GM12878 (cell line): ENCODE measurements around the gene METTL18. TPM values are rescaled to one million over a fixed set of nuclear protein-coding genes. Genes with fewer than 3 reads are reported as not detected.

Experiments
- ATAC-seq: fragments of 200-7000 bp; cut with Tn5 transposase; 3 replicates; pipeline ENCODE4 v1.9.1; 2020; ENCODE audit warnings: mild to moderate bottlenecking, moderate library complexity
- BruUV-seq: library from RNA; stranded (reverse); fragments of 400-500 nt; replicated peaks from 2 replicates; lab custom pipeline; 2021; lab: Mats Ljungman, UMichigan
- CTCF ChIA-PET: fragments of 300-600 bp; sonication (Branson Sonifier 250); formaldehyde crosslinking; extraction: SDS; loops from one replicate; lab custom pipeline; 2021; ENCODE audit warnings: inconsistent platforms; lab: Yijun Ruan, JAX
- POLR2A ChIA-PET: fragments of 350-600 bp; formaldehyde crosslinking; extraction: SDS; loops from one replicate; lab custom pipeline; 2021; ENCODE audit warnings: inconsistent platforms; lab: Charles Lee
- RAD21 ChIA-PET: fragments of 300-600 bp; sonication (Branson Sonifier 250); formaldehyde crosslinking; loops from one replicate; lab custom pipeline; 2023; ENCODE audit warnings: antibody characterized with exemption; ENCODE audit not compliant: unreplicated experiment; lab: Charles Lee
- SMC1A ChIA-PET: fragments of 300-600 bp; sonication (Branson Sonifier 250); formaldehyde crosslinking; loops from one replicate; lab custom pipeline; 2023; ENCODE audit not compliant: unreplicated experiment, uncharacterized antibody; lab: Charles Lee
- DNase-seq: peaks from one replicate; pipeline ENCODE4 v3.0.0-alpha.2; 2011; ENCODE audit warnings: low read depth, low spot score
- FAIRE-seq: peaks from 3 replicates; lab custom pipeline; 2011; peaks lifted over from hg19 to GRCh38; lab: Jason Lieb, UNC
- H2AFZ ChIP-seq: 2 replicates; pipeline ENCODE4 v1.6.0; 2011; ENCODE audit warnings: low read depth, low read length, control low read depth; ENCODE audit not compliant: control insufficient read depth
- H3K27ac ChIP-seq: 2 replicates; pipeline ENCODE4 v1.5.1; 2011; ENCODE audit warnings: control low read depth; ENCODE audit not compliant: control insufficient read depth, insufficient read depth
- H3K27me3 ChIP-seq, 2 experiments: replicated peaks in 1 of 2; 2 replicates each; pipeline versions ENCODE4 v1.6.0 to v1.6.1; 2011; ENCODE audit warnings: low read length in 1 of 2; ENCODE audit not compliant: control insufficient read depth in 2 of 2, insufficient read depth in 2 of 2
- H3K36me3 ChIP-seq, 2 experiments: 2 replicates each; pipeline ENCODE4 v1.5.1; 2011; ENCODE audit warnings: low read length in 1 of 2; ENCODE audit not compliant: control insufficient read depth in 2 of 2, insufficient read depth in 2 of 2
- H3K4me1 ChIP-seq: 2 replicates; pipeline ENCODE4 v1.6.1; 2011; ENCODE audit warnings: mild to moderate bottlenecking, low read length, moderate library complexity, mixed read lengths; ENCODE audit not compliant: control insufficient read depth, insufficient read depth
- H3K4me2 ChIP-seq: 2 replicates; pipeline ENCODE4 v1.6.0; 2011; ENCODE audit warnings: control low read depth; ENCODE audit not compliant: control insufficient read depth, insufficient read depth
- H3K4me3 ChIP-seq: fragments of 200-600 bp; sonication (generic); 2 replicates; pipeline ENCODE4 v1.5.1; 2016
- H3K79me2 ChIP-seq: 2 replicates; pipeline ENCODE4 v1.6.0; 2011; ENCODE audit warnings: low read length; ENCODE audit not compliant: control insufficient read depth, insufficient read depth
- H3K9ac ChIP-seq: 2 replicates; pipeline ENCODE4 v1.8.0; 2011; ENCODE audit warnings: low read length, control low read depth, mixed read lengths; ENCODE audit not compliant: control insufficient read depth, insufficient read depth
- H3K9me3 ChIP-seq: replicated peaks from 3 replicates; pipeline ENCODE4 v1.5.1; 2011; ENCODE audit warnings: mild to moderate bottlenecking, low read length; ENCODE audit not compliant: control insufficient read depth, insufficient read depth
- H4K20me1 ChIP-seq: 2 replicates; pipeline ENCODE4 v1.6.0; 2011; ENCODE audit not compliant: control insufficient read depth, insufficient read depth
- BACH1 ChIP-seq: fragments of 450-650 bp; IDR thresholded peaks from 2 replicates; pipeline ENCODE4 v1.6.1; 2017; ENCODE audit warnings: mild to moderate bottlenecking, borderline replicate concordance
- CHD1 ChIP-seq: IDR thresholded peaks from 2 replicates; pipeline ENCODE4 v1.6.1; 2012; ENCODE audit warnings: low read depth, low read length, improper control_type of control experiment
- JUND ChIP-seq: IDR thresholded peaks from 2 replicates; pipeline ENCODE4 v1.6.1; 2012; ENCODE audit warnings: low read depth, mild to moderate bottlenecking, low read length, improper control_type of control experiment, moderate library complexity
- MYB ChIP-seq: fragments of 150-350 bp; IDR thresholded peaks from 2 replicates; pipeline ENCODE4 v1.6.1; 2014; ENCODE audit warnings: mild to moderate bottlenecking, low read depth, low read length, borderline replicate concordance
- NFYB ChIP-seq: IDR thresholded peaks from 2 replicates; pipeline ENCODE4 v1.6.1; 2011; ENCODE audit warnings: low read depth, mild to moderate bottlenecking, low read length, improper control_type of control experiment, moderate library complexity; ENCODE audit not compliant: insufficient read depth
- PKNOX1 ChIP-seq: fragments of 450-650 bp; IDR thresholded peaks from 2 replicates; pipeline ENCODE4 v1.6.1; 2016; ENCODE audit warnings: mild to moderate bottlenecking
- TARDBP ChIP-seq: IDR thresholded peaks from 2 replicates; pipeline ENCODE4 v1.6.1; 2016; ENCODE audit warnings: borderline replicate concordance
- TCF12 ChIP-seq: IDR thresholded peaks from 2 replicates; pipeline ENCODE4 v1.6.1; 2011; ENCODE audit warnings: low read depth, mild to moderate bottlenecking, low read length
- ZNF217 ChIP-seq: fragments of 450-650 bp; IDR thresholded peaks from 2 replicates; pipeline ENCODE4 v1.6.1; 2017; ENCODE audit warnings: antibody characterized with exemption, mild to moderate bottlenecking
- ZNF274 ChIP-seq: IDR thresholded peaks from one replicate; pipeline ENCODE4 v1.8.0; 2011; ENCODE audit not compliant: insufficient read length, insufficient read depth
- WGBS: methylation state at CpG from one replicate; pipeline ENCODE4 v1.1.6; 2016; ENCODE audit warnings: low lambda C conversion rate; ENCODE audit not compliant: insufficient replicate concordance, insufficient coverage; ENCODE audit errors: missing lambda C conversion rate; 5-methylcytosine and 5-hydroxymethylcytosine counted together
- in situ Hi-C: fragments of 300-500 bp; cut with MboI; formaldehyde crosslinking; loops from 9 replicates; pipeline ENCODE4 v1.14.3; 2018; ENCODE audit warnings: mixed read lengths
- intact Hi-C: fragments of 100-400 bp; cut with micrococcal nuclease; formaldehyde crosslinking; loops from one replicate; pipeline ENCODE4 v1.14.2; 2022; ENCODE audit not compliant: unreplicated experiment
- polyA plus RNA-seq, 11 experiments: library from polyadenylated mRNA; depleted of rRNA in 4 of 11; unstranded in 6 of 11; stranded (reverse) in 5 of 11; fragments of >200 nt; fragmentation: Nextera tagmentation in 4 of 11; fragmentation: Illumina TruSeq in 1 of 11; extraction: Ambion mirVana in 4 of 11; extraction: Trizol in 1 of 11; gene quantifications; 1 replicate in 1 of 11; 2 replicates in 10 of 11; pipeline versions ENCODE4 v1.2.1 to v1.2.3, GENCODE V29; 2011 to 2016; ENCODE audit warnings: inconsistent platforms in 2 of 11, missing spikeins in 2 of 11, low read depth in 1 of 11
- total RNA-seq, 4 experiments: library from RNA; depleted of rRNA in 3 of 4; stranded (reverse); fragments of >200 nt in 3 of 4; fragmentation: Illumina TruSeq in 1 of 4; extraction: Trizol in 1 of 4; gene quantifications; 2 replicates each; pipeline versions ENCODE4 v1.2.1 to v1.2.3, GENCODE V29; 2013 to 2021
- TF ChIP-seq, protein P1 (sequence below): fragments of 450-650 bp; IDR thresholded peaks from 2 replicates; pipeline ENCODE4 v1.6.1; 2017; ENCODE audit warnings: borderline replicate concordance
- TF ChIP-seq, protein P2 (sequence below): fragments of 450-650 bp; conservative IDR thresholded peaks from 2 replicates; pipeline ENCODE4 v1.6.1; 2017; ENCODE audit warnings: mild to moderate bottlenecking, moderate library complexity
- TF ChIP-seq, protein P3 (sequence below): fragments of 450-650 bp; IDR thresholded peaks from 2 replicates; pipeline ENCODE4 v1.6.1; 2018; ENCODE audit warnings: borderline replicate concordance, mild to moderate bottlenecking; ENCODE audit not compliant: partially characterized antibody

Gene METTL18
- total and polyA plus RNA-seq, 10 of the 15 experiments (the other 5 are each of a cell fraction or from before 2014, with no cell fraction given): 8.1 to 31.8 (median 12.8) TPM

- TF ChIP-seq, protein P1, sequence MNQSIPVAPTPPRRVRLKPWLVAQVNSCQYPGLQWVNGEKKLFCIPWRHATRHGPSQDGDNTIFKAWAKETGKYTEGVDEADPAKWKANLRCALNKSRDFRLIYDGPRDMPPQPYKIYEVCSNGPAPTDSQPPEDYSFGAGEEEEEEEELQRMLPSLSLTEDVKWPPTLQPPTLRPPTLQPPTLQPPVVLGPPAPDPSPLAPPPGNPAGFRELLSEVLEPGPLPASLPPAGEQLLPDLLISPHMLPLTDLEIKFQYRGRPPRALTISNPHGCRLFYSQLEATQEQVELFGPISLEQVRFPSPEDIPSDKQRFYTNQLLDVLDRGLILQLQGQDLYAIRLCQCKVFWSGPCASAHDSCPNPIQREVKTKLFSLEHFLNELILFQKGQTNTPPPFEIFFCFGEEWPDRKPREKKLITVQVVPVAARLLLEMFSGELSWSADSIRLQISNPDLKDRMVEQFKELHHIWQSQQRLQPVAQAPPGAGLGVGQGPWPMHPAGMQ: no peak
Observed at GRCh38 chr1:169793730-169794129, 977 bp downstream of the METTL18 start (continued).

DNA sequence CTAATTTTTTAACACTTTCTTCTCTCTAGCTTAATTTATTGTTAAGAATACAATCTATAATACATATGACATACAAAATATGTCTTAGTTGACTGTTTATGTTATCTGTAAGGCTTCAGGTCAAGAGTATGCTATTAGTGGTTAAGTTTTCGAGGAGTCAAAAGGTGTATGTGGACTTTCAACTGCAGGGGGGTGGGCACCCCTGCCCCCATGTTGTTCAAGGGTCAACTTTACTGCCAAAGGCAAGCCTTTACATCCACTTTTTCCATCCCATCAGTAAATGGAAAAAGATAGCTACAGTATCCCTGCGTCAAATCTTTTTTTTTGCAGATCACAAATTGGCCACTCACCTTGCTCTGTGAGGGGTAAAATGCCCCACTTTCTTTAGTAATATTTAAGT, 6.3 kb downstream of the METTL18 start:
- no TSS peak for BruUV-seq
- ChIA-PET POLR2A (no interaction called here), CTCF (no interaction called here), SMC1A (no interaction called here), RAD21 (no interaction called here)
- TF ChIP-seq CHD1 (no peak), TARDBP (no peak), MYB (no peak), PKNOX1 (no peak), NFYB (no peak), JUND (no peak), TCF12 (no peak), ZNF274 (no peak), ZNF217 (no peak), BACH1 (no peak)
- TF ChIP-seq, protein P2, sequence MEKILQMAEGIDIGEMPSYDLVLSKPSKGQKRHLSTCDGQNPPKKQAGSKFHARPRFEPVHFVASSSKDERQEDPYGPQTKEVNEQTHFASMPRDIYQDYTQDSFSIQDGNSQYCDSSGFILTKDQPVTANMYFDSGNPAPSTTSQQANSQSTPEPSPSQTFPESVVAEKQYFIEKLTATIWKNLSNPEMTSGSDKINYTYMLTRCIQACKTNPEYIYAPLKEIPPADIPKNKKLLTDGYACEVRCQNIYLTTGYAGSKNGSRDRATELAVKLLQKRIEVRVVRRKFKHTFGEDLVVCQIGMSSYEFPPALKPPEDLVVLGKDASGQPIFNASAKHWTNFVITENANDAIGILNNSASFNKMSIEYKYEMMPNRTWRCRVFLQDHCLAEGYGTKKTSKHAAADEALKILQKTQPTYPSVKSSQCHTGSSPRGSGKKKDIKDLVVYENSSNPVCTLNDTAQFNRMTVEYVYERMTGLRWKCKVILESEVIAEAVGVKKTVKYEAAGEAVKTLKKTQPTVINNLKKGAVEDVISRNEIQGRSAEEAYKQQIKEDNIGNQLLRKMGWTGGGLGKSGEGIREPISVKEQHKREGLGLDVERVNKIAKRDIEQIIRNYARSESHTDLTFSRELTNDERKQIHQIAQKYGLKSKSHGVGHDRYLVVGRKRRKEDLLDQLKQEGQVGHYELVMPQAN: no peak
- TF ChIP-seq, protein P3, sequence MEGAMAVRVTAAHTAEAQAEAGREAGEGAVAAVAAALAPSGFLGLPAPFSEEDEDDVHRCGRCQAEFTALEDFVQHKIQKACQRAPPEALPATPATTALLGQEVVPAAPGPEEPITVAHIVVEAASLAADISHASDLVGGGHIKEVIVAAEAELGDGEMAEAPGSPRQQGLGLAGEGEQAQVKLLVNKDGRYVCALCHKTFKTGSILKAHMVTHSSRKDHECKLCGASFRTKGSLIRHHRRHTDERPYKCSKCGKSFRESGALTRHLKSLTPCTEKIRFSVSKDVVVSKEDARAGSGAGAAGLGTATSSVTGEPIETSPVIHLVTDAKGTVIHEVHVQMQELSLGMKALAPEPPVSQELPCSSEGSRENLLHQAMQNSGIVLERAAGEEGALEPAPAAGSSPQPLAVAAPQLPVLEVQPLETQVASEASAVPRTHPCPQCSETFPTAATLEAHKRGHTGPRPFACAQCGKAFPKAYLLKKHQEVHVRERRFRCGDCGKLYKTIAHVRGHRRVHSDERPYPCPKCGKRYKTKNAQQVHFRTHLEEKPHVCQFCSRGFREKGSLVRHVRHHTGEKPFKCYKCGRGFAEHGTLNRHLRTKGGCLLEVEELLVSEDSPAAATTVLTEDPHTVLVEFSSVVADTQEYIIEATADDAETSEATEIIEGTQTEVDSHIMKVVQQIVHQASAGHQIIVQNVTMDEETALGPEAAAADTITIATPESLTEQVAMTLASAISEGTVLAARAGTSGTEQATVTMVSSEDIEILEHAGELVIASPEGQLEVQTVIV: no peak
- Histone ChIP-seq H3K4me2 (no peak overlapping the region), H3K27ac (no peak overlapping the region), H3K36me3 (no peaks in the 10 kb centered on the region; a peak in 2 of 4 replicates), H3K9me3 (no peaks in the 10 kb centered on the region), H3K4me3 (no peak overlapping the region), H3K4me1 (0 out of 2 replicates have a peak, but pooled peaks cover 2% of the 10 kb centered on the region), H3K79me2 (peaks cover 6% of the 10 kb centered on the region), H3K27me3 (no peaks in the 10 kb centered on the region), H2AFZ (no peak overlapping the region), H3K9ac (no peak overlapping the region), H4K20me1 (no peaks in the 10 kb centered on the region)
- WGBS: 66% methylated on average over 2 of the region's 2 CpGs
- intact Hi-C loops: no loop called here
- DNase-seq (no peak), FAIRE-seq (no peak), ATAC-seq (no peak)
- in situ Hi-C loops: no loop called here
